KMS-11 (cell line): ENCODE results near the gene FOXQ1.

ENCODE experiments used
- H2AFZ ChIP-seq: fragments of 200-600 bp; sonication (generic); 2 replicates; pipeline ENCODE4 v1.6.1; 2016; ENCODE audit warnings: antibody characterized with exemption, mixed run types, low read depth
- H3K27ac ChIP-seq: fragments of 200-600 bp; sonication (generic); 2 replicates; pipeline ENCODE4 v1.6.1; 2016; ENCODE audit warnings: mild to moderate bottlenecking, mixed run types
- H3K27me3 ChIP-seq: fragments of 200-600 bp; sonication (generic); 2 replicates; pipeline ENCODE4 v1.6.1; 2017; ENCODE audit warnings: mild to moderate bottlenecking, low read depth, mixed run types, moderate library complexity; ENCODE audit not compliant: insufficient read depth
- H3K36me3 ChIP-seq: fragments of 200-600 bp; sonication (generic); 2 replicates; pipeline ENCODE4 v1.6.1; 2017; ENCODE audit warnings: mild to moderate bottlenecking, mixed run types; ENCODE audit not compliant: insufficient read depth
- H3K4me1 ChIP-seq: fragments of 200-600 bp; sonication (generic); 2 replicates; pipeline ENCODE4 v1.6.1; 2016; ENCODE audit warnings: mild to moderate bottlenecking, low read depth, mixed run types; ENCODE audit not compliant: poor library complexity, severe bottlenecking
- H3K4me2 ChIP-seq: fragments of 200-600 bp; sonication (generic); 2 replicates; pipeline ENCODE4 v1.7.0; 2016; ENCODE audit warnings: mild to moderate bottlenecking, mixed run types
- H3K4me3 ChIP-seq: fragments of 200-600 bp; sonication (generic); IDR thresholded peaks from 2 replicates; pipeline ENCODE4 v1.6.1; 2017; ENCODE audit warnings: low read depth, low read length, mixed read lengths; ENCODE audit not compliant: insufficient read depth
- H3K79me2 ChIP-seq: fragments of 200-600 bp; sonication (generic); 2 replicates; pipeline ENCODE4 v1.6.1; 2016; ENCODE audit warnings: low read depth, mixed run types; ENCODE audit not compliant: insufficient read depth
- H3K9ac ChIP-seq: fragments of 200-600 bp; sonication (generic); 2 replicates; pipeline ENCODE4 v1.6.1; 2016; ENCODE audit warnings: mild to moderate bottlenecking, mixed run types
- H4K20me1 ChIP-seq: fragments of 200-600 bp; sonication (generic); 2 replicates; pipeline ENCODE4 v1.6.1; 2016; ENCODE audit warnings: mild to moderate bottlenecking, mixed run types; ENCODE audit not compliant: insufficient read depth
- TF ChIP-seq, protein P1 (sequence below): fragments of 200-600 bp; sonication (generic); conservative IDR thresholded peaks from 2 replicates; pipeline ENCODE4 v1.6.1; 2017; ENCODE audit warnings: low read depth, mild to moderate bottlenecking, antibody characterized with exemption, low read length, moderate library complexity, mixed read lengths

The FOXQ1 gene

GRCh38 chr6:1264619-1265445 is 47.1 kb upstream of the FOXQ1 start:
- H4K20me1 ChIP-seq: no peaks in the 10 kb centered on the region
- no peak overlapping the region for H3K27ac ChIP-seq
- no peaks in the 10 kb centered on the region for H3K36me3 ChIP-seq
- H3K27me3 ChIP-seq: no peaks in the 10 kb centered on the region
- H3K4me2 ChIP-seq: no peak overlapping the region
- TF ChIP-seq, protein P1, sequence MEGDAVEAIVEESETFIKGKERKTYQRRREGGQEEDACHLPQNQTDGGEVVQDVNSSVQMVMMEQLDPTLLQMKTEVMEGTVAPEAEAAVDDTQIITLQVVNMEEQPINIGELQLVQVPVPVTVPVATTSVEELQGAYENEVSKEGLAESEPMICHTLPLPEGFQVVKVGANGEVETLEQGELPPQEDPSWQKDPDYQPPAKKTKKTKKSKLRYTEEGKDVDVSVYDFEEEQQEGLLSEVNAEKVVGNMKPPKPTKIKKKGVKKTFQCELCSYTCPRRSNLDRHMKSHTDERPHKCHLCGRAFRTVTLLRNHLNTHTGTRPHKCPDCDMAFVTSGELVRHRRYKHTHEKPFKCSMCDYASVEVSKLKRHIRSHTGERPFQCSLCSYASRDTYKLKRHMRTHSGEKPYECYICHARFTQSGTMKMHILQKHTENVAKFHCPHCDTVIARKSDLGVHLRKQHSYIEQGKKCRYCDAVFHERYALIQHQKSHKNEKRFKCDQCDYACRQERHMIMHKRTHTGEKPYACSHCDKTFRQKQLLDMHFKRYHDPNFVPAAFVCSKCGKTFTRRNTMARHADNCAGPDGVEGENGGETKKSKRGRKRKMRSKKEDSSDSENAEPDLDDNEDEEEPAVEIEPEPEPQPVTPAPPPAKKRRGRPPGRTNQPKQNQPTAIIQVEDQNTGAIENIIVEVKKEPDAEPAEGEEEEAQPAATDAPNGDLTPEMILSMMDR: no peak
- H3K9ac ChIP-seq: no peak overlapping the region
- H3K4me3 ChIP-seq: no peak overlapping the region
- H3K4me1 ChIP-seq: no peaks in the 10 kb centered on the region
- H2AFZ ChIP-seq: no peak overlapping the region
- no peaks in the 10 kb centered on the region for H3K79me2 ChIP-seq

DNA sequence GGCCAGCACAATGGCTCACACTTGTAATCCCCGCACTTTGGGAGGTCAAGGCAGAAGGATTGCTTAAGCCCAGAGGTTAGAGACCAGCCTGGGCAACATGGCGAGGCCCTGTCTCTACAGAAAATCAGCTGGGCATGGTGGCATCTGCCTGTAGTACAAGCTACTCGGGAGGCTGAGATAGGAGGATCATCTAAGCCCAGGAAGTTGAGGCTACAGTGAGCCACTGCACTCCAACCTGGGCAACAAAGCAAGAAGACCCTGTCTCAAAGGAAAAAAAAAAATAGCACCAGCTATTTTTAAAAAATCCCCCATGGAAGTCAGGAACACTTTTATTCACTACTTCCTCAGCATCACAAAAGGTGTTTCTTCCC is 45.2 kb upstream of the FOXQ1 start:
- TF ChIP-seq, protein P1: no peak
- no peaks in the 10 kb centered on the region for H3K27me3 ChIP-seq
- no peak overlapping the region for H3K4me3 ChIP-seq
- no peak overlapping the region for H3K9ac ChIP-seq
- no peaks in the 10 kb centered on the region for H3K36me3 ChIP-seq
- no peak overlapping the region for H3K27ac ChIP-seq
- no peaks in the 10 kb centered on the region for H3K79me2 ChIP-seq
- H3K4me1 ChIP-seq: no peaks in the 10 kb centered on the region
- no peaks in the 10 kb centered on the region for H4K20me1 ChIP-seq
- no peak overlapping the region for H2AFZ ChIP-seq
- H3K4me2 ChIP-seq: no peak overlapping the region

GRCh38 chr6:1267057-1267732 is 44.7 kb upstream of the FOXQ1 start:
- Histone ChIP-seq H3K36me3 (no peaks in the 10 kb centered on the region), H3K4me2 (no peak overlapping the region), H3K27ac (no peak overlapping the region), H3K79me2 (no peaks in the 10 kb centered on the region), H3K4me1 (no peaks in the 10 kb centered on the region), H3K4me3 (no peak overlapping the region), H2AFZ (no peak overlapping the region), H3K27me3 (no peaks in the 10 kb centered on the region), H4K20me1 (no peaks in the 10 kb centered on the region), H3K9ac (no peak overlapping the region)
- TF ChIP-seq, protein P1: no peak

- no peak overlapping the region for H3K4me3 ChIP-seq
- no peaks in the 10 kb centered on the region for H4K20me1 ChIP-seq
- no peak overlapping the region for H3K4me2 ChIP-seq
- TF ChIP-seq, protein P1: no peak
- no peak overlapping the region for H3K27ac ChIP-seq
- no peaks in the 10 kb centered on the region for H3K36me3 ChIP-seq
- no peaks in the 10 kb centered on the region for H3K79me2 ChIP-seq
- no peaks in the 10 kb centered on the region for H3K27me3 ChIP-seq
- H2AFZ ChIP-seq: no peak overlapping the region
- H3K9ac ChIP-seq: no peak overlapping the region
- H3K4me1 ChIP-seq: no peaks in the 10 kb centered on the region
These were observed 43.8 kb upstream of the FOXQ1 start for GRCh38 chr6:1267790-1268762.
